ENCODE measurements around the gene IWS1.

Gene IWS1

DNA sequence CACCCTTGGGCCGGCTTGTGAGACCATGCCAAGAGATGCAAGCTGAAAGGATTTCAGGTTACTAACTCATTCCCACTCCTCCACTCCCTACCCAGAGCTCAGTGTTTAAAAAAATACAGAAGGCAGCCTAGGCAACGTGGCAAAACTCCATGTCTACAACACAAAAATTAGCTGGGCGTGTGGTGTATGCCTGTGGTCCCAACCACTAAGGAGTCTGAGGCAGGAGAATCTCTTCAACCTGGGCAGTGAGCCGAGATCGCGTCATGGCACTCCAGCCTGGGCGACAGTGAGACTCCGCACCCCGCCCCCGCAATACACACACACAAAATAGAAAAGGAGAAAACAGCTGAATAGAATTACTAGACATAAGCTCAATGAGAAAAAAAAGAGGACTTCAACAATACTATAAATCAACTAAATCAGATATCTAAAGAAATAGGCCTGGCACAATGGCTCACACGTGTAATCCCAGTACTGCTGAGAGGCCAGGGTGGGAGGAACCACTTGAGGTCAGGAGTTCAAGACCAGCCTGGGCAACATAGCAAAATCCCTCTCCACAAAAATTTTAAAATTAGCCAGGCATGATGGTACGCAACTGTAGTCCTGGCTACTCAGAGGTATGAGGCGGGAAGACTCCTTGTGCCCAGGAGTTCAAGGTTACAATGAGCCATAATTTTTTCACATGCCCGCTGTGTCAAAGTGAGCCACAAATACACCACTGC lies 10.1 kb downstream of the IWS1 start:
- Histone ChIP-seq H3K4me3 (peak overlapping the region; percentile 4; the same call in 1 of the 2 replicates), H3K4me1 (peaks cover 36% of the 10 kb centered on the region), H3K9me3 (peaks cover 6% of the 10 kb centered on the region), H3K27me3 (no peaks in the 10 kb centered on the region), H3K27ac (peak overlapping the region; percentile 51; the same call in 1 of the 2 replicates), H3K9ac (no peak overlapping the region), H3K4me2 (peak overlapping the region; percentile 79), H4K20me1 (peaks cover 98% of the 10 kb centered on the region), H3K36me3 (peaks cover 92% of the 10 kb centered on the region)
- TF ChIP-seq Cebpa-rat (IDR thresholded peaks at IDR 0.05): no peak

DNA sequence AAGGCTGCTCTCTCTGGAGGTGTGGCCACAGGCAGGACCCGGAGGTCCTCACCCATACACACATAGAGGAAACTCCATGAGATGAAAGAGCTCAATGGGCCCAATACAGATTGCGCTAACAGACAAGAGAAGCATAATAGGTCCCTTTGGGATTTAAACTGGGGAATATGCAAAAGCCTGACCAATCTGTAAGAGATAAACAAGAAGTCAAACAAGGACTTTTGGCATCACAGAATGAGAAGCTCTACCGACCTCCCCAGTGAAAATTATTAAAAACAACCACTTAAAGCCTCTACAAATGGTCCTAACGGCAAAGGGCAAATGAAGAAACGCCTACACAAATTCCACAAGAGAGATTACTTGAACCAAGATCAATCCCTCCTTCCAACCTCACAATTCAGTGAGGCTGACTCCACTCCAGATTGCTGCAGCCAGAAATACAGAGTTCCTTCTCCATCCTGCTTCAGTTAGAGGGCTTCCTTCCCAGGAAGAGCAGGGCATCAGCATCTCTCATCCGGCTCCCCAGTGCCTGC lies 10.8 kb downstream of the IWS1 start:
- Histone ChIP-seq H3K36me3 (peaks cover 92% of the 10 kb centered on the region), H3K9me3 (peaks cover 6% of the 10 kb centered on the region), H3K27ac (peak overlapping the region; percentile 51; the same call in 1 of the 2 replicates), H3K4me3 (peak overlapping the region; percentile 4; the same call in 1 of the 2 replicates), H3K4me2 (peak overlapping the region; percentile 79), H3K9ac (no peak overlapping the region), H3K27me3 (no peaks in the 10 kb centered on the region), H3K4me1 (peaks cover 36% of the 10 kb centered on the region), H4K20me1 (peaks cover 98% of the 10 kb centered on the region)
- no peak for TF ChIP-seq Cebpa-rat (IDR thresholded peaks at IDR 0.05)

DNA sequence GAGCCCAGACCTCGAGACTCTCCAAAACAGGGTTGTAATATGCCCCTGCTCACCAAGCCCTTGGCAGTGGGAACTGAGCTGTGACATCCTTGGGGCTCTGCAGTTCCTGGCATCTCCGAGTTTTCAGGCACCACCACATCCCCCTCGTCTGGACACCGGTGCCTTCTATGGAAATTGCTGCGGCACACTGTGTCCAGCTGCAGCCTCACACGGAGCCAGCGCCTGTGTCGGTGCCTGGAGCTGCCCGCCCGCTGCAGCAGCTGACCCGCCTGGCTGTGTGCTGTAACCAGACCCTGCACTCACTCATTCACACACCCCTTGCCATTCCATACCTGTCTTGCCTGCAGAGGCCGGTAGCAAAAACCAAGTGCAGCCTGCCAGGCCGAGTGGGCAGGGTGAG lies 11.8 kb downstream of the IWS1 start:
- Histone ChIP-seq H3K27me3 (no peaks in the 10 kb centered on the region), H4K20me1 (peaks cover 98% of the 10 kb centered on the region), H3K4me3 (no peak overlapping the region), H3K36me3 (peaks cover 92% of the 10 kb centered on the region), H3K9ac (no peak overlapping the region), H3K9me3 (peaks cover 6% of the 10 kb centered on the region), H3K4me1 (peaks cover 37% of the 10 kb centered on the region), H3K4me2 (0 out of 2 replicates have a peak overlapping the region, but pooled peaks have one; percentile 79), H3K27ac (no peak overlapping the region)
- TF ChIP-seq Cebpa-rat (IDR thresholded peaks at IDR 0.05): no peak

DNA sequence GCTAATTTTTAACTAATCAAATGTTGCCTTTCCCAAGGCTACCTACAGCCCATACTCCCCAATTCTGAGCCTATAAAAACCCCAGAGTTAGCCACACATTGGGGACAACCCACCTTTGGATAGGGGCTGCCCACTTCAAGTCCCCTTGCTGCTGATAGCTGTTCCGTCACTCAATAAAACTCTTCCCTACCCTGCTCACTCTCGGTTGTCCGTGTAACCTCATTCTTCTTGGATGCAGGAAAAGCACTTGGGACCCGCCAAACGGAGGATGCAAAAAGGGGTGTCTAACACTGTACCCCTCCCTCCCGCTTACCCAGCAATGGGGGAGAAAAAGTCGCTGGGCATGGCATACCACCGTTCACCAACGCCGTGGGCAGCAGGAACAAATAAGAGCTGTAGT lies 12.2 kb downstream of the IWS1 start:
- no peak overlapping the region for H3K4me2 ChIP-seq
- no peak overlapping the region for H3K27ac ChIP-seq
- H4K20me1 ChIP-seq: peaks cover 100% of the 10 kb centered on the region
- no peak overlapping the region for H3K9ac ChIP-seq
- H3K4me3 ChIP-seq: no peak overlapping the region
- TF ChIP-seq Cebpa-rat (IDR thresholded peaks at IDR 0.05): no peak
- peaks cover 6% of the 10 kb centered on the region for H3K9me3 ChIP-seq
- H3K27me3 ChIP-seq: no peaks in the 10 kb centered on the region
- H3K36me3 ChIP-seq: peaks cover 93% of the 10 kb centered on the region
- peaks cover 41% of the 10 kb centered on the region for H3K4me1 ChIP-seq

DNA sequence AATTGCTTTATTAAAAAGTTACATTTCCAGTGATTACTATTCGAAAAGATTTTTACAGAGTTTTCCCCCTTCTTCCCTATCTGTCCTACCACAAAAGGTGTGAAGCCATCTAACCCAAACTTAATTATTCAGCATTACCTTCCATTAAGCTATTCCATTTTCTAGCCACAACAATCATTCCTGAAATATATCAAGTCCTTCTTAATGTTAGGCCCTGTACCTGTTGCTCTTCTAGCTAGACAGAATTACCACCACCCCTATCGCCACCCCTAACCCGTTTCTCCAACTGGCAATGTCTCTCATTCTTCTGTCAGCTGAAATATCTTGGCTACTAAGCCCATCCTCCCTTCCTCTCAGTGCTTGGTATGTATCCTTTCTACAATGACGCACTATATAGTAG lies 13.9 kb downstream of the IWS1 start:
- Histone ChIP-seq H3K9ac (no peak overlapping the region), H3K36me3 (peaks cover 79% of the 10 kb centered on the region), H3K27me3 (no peaks in the 10 kb centered on the region), H3K4me3 (no peak overlapping the region), H3K4me1 (peaks cover 52% of the 10 kb centered on the region), H3K9me3 (no peaks in the 10 kb centered on the region), H4K20me1 (peaks cover 100% of the 10 kb centered on the region), H3K27ac (no peak overlapping the region), H3K4me2 (0 out of 2 replicates have a peak overlapping the region, but pooled peaks have one; percentile 1)
- no peak for TF ChIP-seq Cebpa-rat (IDR thresholded peaks at IDR 0.05)

DNA sequence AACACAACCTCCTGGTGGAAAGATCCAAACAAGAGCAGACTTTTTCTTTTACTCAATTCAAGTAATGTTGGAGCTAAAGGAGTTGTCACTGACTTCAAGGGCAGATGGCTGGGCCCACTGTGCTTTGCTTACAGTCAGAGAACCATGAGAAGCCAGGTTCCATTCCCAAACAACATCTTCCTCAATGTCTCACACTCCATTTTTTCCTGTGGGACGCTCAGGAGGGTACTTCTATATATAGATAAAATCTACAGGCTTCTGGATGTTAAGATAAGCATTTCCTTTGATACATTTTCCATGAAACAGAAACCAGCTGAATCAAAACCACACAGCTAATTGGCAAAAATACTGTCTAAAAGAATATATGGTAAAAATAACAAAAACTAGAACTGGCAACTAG lies 14.4 kb downstream of the IWS1 start:
- no peak overlapping the region for H3K9ac ChIP-seq
- peaks cover 52% of the 10 kb centered on the region for H3K4me1 ChIP-seq
- no peaks in the 10 kb centered on the region for H3K9me3 ChIP-seq
- TF ChIP-seq Cebpa-rat (IDR thresholded peaks at IDR 0.05): no peak
- H4K20me1 ChIP-seq: peaks cover 100% of the 10 kb centered on the region
- H3K4me3 ChIP-seq: no peak overlapping the region
- H3K36me3 ChIP-seq: peaks cover 75% of the 10 kb centered on the region
- no peak overlapping the region for H3K4me2 ChIP-seq
- H3K27ac ChIP-seq: no peak overlapping the region
- H3K27me3 ChIP-seq: no peaks in the 10 kb centered on the region

DNA sequence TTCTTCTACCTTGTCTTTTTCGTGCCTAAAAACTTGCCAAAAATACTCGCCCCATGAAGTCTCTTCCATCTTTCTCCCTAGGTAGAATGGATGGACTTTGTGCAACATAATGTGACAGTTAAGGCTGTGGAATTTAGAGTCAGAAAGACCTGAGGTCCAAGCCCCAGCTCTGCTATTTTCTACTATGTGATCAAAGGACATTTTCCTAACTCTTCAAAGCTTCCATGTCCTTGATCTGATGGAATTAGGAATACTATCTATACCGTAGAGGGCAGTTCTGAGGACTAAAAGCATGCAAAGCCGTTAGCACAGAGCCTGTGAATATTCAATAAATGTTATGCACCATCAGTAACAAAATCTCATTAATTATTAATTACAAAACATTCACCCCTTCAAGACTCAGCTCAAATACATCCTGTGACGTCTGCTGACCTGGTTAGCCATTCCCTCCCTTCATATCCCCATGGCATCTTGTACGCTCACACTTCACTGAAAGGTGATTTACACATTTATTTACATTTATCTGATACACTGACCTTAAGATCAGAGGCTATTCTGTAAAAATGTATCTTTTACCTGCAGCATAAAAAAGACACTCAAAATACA lies 15.1 kb downstream of the IWS1 start:
- Histone ChIP-seq H3K27me3 (no peaks in the 10 kb centered on the region), H3K27ac (no peak overlapping the region), H3K36me3 (peaks cover 68% of the 10 kb centered on the region), H3K9me3 (no peaks in the 10 kb centered on the region), H3K4me2 (no peak overlapping the region), H3K4me1 (peaks cover 48% of the 10 kb centered on the region), H3K4me3 (no peak overlapping the region), H4K20me1 (peaks cover 100% of the 10 kb centered on the region), H3K9ac (no peak overlapping the region)
- no peak for TF ChIP-seq Cebpa-rat (IDR thresholded peaks at IDR 0.05)

DNA sequence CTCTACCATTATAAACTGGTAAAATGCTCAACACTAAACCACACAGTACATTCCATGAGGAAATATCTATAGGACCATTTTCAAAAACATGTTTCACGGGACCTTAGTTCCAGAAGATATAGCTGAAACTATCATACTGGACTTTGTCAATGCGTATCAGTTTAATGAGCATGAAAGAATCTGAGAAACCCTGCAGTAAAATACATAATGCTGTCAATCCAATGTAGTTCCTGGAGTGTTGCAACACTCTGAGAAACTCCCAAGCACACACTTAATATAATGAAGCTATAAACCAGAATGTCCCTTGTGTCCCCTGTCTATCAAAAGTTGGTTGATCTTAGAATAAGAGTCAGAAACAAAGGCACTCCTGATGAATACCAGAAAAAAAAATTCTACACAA lies 16.2 kb downstream of the IWS1 start:
- peaks cover 68% of the 10 kb centered on the region for H3K36me3 ChIP-seq
- H3K27me3 ChIP-seq: no peaks in the 10 kb centered on the region
- H3K4me3 ChIP-seq: no peak overlapping the region
- H3K9me3 ChIP-seq: no peaks in the 10 kb centered on the region
- peaks cover 37% of the 10 kb centered on the region for H3K4me1 ChIP-seq
- no peak overlapping the region for H3K9ac ChIP-seq
- H3K4me2 ChIP-seq: no peak overlapping the region
- no peak overlapping the region for H3K27ac ChIP-seq
- TF ChIP-seq Cebpa-rat (IDR thresholded peaks at IDR 0.05): no peak
- H4K20me1 ChIP-seq: peaks cover 100% of the 10 kb centered on the region

DNA sequence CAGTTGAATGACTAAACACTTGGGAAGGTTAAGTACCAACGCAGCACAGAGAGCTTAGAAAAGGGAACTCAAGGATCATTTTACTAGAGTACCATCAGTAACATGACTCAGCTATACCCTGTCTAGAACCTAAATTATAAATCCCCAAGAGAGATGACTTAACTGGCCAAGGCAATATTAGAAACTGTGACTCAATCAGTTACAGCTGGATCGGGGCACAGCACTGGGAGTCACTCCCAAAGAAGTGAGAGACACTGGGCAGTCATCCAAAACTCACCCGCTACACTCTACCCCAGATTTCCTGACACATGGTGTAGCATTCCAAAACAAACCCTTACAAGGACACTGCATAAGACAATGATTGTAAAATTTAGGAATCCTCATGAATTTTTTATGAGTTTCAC lies 17.7 kb downstream of the IWS1 start:
- H3K9ac ChIP-seq: no peak overlapping the region
- TF ChIP-seq Cebpa-rat (IDR thresholded peaks at IDR 0.05): no peak
- peak overlapping the region; percentile 32 for H3K4me2 ChIP-seq
- no peaks in the 10 kb centered on the region for H3K9me3 ChIP-seq
- H3K36me3 ChIP-seq: peaks cover 68% of the 10 kb centered on the region
- H4K20me1 ChIP-seq: peaks cover 100% of the 10 kb centered on the region
- peaks cover 32% of the 10 kb centered on the region for H3K4me1 ChIP-seq
- no peak overlapping the region for H3K4me3 ChIP-seq
- no peaks in the 10 kb centered on the region for H3K27me3 ChIP-seq
- H3K27ac ChIP-seq: no peak overlapping the region

DNA sequence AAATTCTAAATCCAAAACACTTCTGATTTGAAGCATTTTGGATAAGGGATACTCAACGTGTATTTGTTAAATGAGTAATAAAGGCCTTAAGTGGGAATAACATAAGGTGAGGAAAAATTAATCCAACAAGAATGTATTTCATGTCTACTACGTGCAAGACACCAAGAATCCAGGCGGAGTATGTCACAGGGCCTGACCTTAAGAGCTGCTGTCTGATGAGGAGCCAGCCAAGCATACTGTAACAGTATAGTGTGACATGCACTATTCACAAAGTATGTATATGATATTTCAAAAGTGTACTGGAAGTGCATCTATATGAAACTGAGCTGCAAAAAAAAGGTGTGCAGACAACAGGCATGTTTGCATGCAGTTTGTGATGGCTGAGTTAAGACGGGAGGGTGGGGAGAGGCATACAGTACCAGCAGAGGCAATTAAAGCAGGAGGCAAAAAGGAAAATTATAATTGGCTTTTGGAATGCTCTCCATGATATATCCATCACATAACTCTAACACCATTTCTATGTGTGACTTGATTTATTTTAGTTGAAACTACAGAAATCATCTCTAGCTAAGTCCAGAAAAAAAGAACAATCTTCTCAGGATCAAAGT lies 18.2 kb downstream of the IWS1 start:
- TF ChIP-seq Cebpa-rat (IDR thresholded peaks at IDR 0.05): no peak
- Histone ChIP-seq H3K36me3 (peaks cover 72% of the 10 kb centered on the region), H3K27me3 (no peaks in the 10 kb centered on the region), H3K27ac (no peak overlapping the region), H3K4me3 (no peak overlapping the region), H4K20me1 (peaks cover 99% of the 10 kb centered on the region), H3K9ac (no peak overlapping the region), H3K9me3 (no peaks in the 10 kb centered on the region), H3K4me1 (peaks cover 30% of the 10 kb centered on the region), H3K4me2 (peak overlapping the region; percentile 32)
